Mammary epithelial cell (primary cell): Measurements from ENCODE around the gene ADGRD1.

ENCODE experiments used
- CTCF ChIP-seq, 2 donors: IDR thresholded peaks in 1 of 2; conservative IDR thresholded peaks in 1 of 2; 2 replicates each; pipeline ENCODE4 v1.5.1; 2011 to 2012; ENCODE audit warnings: inconsistent platforms in 2 of 2, low read length in 2 of 2, mild to moderate bottlenecking in 2 of 2, control low read depth in 1 of 2, low read depth in 1 of 2; ENCODE audit not compliant: insufficient read depth in 1 of 2; ENCODE audit errors: extremely low read depth in 1 of 2
- EZH2 ChIP-seq: IDR thresholded peaks from 2 replicates; pipeline ENCODE4 v1.6.1; 2012; ENCODE audit warnings: low read length, inconsistent platforms, borderline replicate concordance

GRCh38 chr12:131087302-131087818 is 133.7 kb downstream of the ADGRD1 start:
- TF ChIP-seq CTCF (conservative IDR thresholded peaks at IDR 0.05 in 1 of 2, IDR thresholded peaks at IDR 0.05 in 1 of 2; ENCODE audit: extremely low read depth in 1 of 2, insufficient read depth in 1 of 2, low read depth in 1 of 2, low read length in 2 of 2) (no peak), EZH2 (no peak)
